ENCODE measurements around the gene ZNF438. TPM values are rescaled to one million over a fixed set of nuclear protein-coding genes. Genes with fewer than 3 reads are reported as not detected.
"Not testable (repeated sequence)": the region's sequence is repeated elsewhere in the genome, so short reads cannot be mapped to it uniquely, and the experiment has no call there.

Gene ZNF438
- total and polyA plus RNA-seq, 11 donors, result 9.0 to 14.7 (median 13.2) TPM

DNA sequence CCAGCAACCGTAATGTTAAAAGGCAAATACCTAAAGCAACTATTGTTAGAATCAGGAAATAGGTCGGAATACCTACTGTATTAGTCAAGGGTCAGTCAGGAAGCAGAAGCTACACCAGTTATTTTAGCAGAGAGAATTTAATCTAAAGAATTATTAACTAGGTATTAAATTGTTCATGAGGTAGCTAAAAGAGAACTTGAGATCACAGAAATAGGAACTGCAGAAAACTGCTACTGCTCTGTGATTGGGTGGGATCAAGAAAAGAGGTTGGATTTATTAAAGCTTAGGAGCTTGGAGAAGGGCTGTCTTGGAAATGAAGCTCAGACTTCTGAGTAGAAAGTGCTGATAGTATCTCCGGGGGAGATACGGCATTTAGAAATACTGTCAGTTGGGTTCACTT, 20.0 kb upstream of the ZNF438 start:
- no peak for TF ChIP-seq POLR2A (IDR thresholded peaks at IDR 0.05)
- TF ChIP-seq, protein P1, sequence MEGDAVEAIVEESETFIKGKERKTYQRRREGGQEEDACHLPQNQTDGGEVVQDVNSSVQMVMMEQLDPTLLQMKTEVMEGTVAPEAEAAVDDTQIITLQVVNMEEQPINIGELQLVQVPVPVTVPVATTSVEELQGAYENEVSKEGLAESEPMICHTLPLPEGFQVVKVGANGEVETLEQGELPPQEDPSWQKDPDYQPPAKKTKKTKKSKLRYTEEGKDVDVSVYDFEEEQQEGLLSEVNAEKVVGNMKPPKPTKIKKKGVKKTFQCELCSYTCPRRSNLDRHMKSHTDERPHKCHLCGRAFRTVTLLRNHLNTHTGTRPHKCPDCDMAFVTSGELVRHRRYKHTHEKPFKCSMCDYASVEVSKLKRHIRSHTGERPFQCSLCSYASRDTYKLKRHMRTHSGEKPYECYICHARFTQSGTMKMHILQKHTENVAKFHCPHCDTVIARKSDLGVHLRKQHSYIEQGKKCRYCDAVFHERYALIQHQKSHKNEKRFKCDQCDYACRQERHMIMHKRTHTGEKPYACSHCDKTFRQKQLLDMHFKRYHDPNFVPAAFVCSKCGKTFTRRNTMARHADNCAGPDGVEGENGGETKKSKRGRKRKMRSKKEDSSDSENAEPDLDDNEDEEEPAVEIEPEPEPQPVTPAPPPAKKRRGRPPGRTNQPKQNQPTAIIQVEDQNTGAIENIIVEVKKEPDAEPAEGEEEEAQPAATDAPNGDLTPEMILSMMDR (IDR thresholded peaks at IDR 0.05), result no peak
- H3K4me3 ChIP-seq, result peak overlapping the region in 1 of 12 donors; percentile 11
- ATAC-seq (no peak), DNase-seq (no peak)
- intact Hi-C loops (cut with DNase I), result no loop called here
- H3K9me3 ChIP-seq, result peaks cover 0 to 26% (median 1%) of the 10 kb centered on the region in 12 donors
- H3K4me1 ChIP-seq, result no peaks in the 10 kb centered on the region
- 60 to 68% (median 64%) methylated on average over 4 of the region's 4 CpGs for WGBS, 4 donors
- peak overlapping the region in 3 of 12 donors; percentile 4 to 53 (median 14) for H3K27ac ChIP-seq
- no peaks in the 10 kb centered on the region for H3K36me3 ChIP-seq
- no peaks in the 10 kb centered on the region for H3K27me3 ChIP-seq

DNA sequence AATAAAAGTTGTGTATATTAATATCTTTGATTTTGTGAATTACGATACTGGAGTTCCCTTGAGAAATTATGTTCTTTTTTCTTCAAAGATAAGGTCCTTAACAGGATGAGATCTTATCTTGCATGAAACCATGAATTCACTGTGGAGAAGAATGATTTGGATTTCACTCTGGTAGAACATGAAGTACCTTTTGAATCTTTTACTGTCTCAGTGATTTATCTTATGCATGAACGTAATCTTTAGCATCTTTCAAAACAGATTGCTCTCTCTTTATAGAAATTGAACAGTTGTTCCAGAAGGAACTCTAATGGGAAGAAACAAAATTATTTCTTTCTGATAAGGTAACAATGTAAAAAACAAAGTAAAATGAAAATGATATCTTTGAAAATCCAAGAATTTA, 11.0 kb upstream of the ZNF438 start:
- Histone ChIP-seq H3K27ac (no peak overlapping the region), H3K27me3 (no peaks in the 10 kb centered on the region)

DNA sequence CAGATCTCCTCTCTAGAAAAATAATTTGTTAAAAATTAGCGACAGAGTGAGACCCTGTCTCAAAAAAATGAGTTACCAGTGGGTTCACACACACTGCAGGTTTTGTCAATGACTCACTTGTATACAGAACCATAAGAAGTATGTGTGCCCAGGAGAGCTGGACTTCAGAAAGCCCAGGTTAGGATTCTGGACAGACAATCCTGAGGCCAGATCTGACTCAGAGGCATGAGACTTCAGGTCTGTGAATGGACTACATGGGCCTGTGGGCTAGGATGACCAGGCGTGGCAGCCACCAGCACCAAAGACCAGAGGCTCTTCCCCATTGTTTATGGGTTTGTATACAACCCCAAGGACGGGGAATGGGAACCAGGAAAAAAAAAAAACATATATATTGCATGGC, 9.3 kb upstream of the ZNF438 start:
- no peaks in the 10 kb centered on the region for H3K27me3 ChIP-seq
- DNase-seq (no peak), ATAC-seq (no peak)
- no peak for TF ChIP-seq POLR2A (IDR thresholded peaks at IDR 0.05)
- TF ChIP-seq, protein P1 (IDR thresholded peaks at IDR 0.05), result no peak
- peaks cover 0 to 13% (median 0%) of the 10 kb centered on the region in 12 donors for H3K4me1 ChIP-seq
- no peak overlapping the region for H3K4me3 ChIP-seq
- WGBS, 4 donors, result 79 to 97% (median 94%) methylated on average over 3 of the region's 3 CpGs
- intact Hi-C loops (cut with DNase I), result no loop called here
- H3K27ac ChIP-seq, result no peak overlapping the region
- H3K36me3 ChIP-seq, result no peaks in the 10 kb centered on the region
- H3K9me3 ChIP-seq, result peaks cover 0 to 12% (median 0%) of the 10 kb centered on the region in 12 donors

More for the DNA sequence above, 11.0 kb upstream of the ZNF438 start:
- ATAC-seq (no peak), DNase-seq (no peak)
- intact Hi-C loops (cut with DNase I), result no loop called here
- Histone ChIP-seq H3K4me1 (peaks cover 0 to 13% (median 0%) of the 10 kb centered on the region in 12 donors), H3K36me3 (no peaks in the 10 kb centered on the region), H3K9me3 (peaks cover 0 to 13% (median 0%) of the 10 kb centered on the region in 12 donors), H3K4me3 (no peak overlapping the region)
- no peak for TF ChIP-seq POLR2A (IDR thresholded peaks at IDR 0.05)
- TF ChIP-seq, protein P1 (IDR thresholded peaks at IDR 0.05), result no peak
- WGBS, 4 donors, result 42 to 67% (median 52%) methylated on average over 2 of the region's 2 CpGs

DNA sequence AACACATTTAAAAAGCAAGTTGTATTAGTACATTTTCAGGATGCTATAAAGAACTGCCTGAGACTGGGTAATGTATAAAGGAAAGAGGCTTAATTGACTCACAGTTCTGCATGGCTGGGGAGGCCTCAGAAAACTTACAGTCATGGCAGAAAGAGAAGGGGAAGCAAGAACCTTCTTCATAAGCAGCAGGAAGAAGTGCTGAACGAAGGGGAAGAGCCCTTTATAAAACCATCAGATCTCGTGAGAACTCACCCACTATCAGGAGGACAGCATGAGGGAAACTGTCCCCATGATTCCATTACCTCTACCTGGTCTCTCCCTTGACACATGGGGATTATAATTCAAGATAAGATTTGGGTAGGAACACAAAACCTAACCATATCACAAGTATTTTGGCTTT, 7.3 kb upstream of the ZNF438 start:
- 60 to 73% (median 66%) methylated on average over 2 of the region's 2 CpGs for WGBS, 4 donors
- not testable (repeated sequence) for H3K27me3 ChIP-seq

DNA sequence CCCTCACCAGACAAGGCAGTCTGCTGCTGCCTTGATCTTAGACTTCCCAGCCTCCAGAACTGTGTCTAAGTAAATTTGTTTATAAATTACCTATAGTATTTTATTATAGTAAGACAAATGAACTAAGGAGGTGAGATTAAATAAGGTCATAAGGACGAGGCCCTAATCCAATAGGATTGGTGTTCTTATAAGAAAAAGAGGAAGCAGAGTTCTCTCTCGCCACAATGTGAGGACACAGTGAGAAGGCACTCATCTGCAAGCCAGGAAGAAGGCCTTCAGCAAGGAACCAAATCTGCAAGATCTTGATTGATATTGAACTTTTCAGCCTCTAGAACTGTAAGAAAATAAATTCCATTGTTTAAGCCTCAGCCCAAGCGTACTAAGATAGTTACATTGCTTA, 6.1 kb upstream of the ZNF438 start:
- no peaks in the 10 kb centered on the region for H3K27me3 ChIP-seq
- intact Hi-C loops (cut with DNase I), result loop anchor here in 5 of 10 donors (5.0 to 10.0 kb wide), 4 partner anchors 35 to 667 kb away; no protein-coding TSS in a partner anchor
- peaks cover 0 to 33% (median 4%) of the 10 kb centered on the region in 12 donors for H3K4me1 ChIP-seq
- no peaks in the 10 kb centered on the region for H3K36me3 ChIP-seq
- DNase-seq, result no peak
- WGBS, 4 donors, result 93 to 98% (median 97%) methylated on average over 3 of the region's 3 CpGs
- H3K9me3 ChIP-seq, result peaks cover 0 to 3% (median 0%) of the 10 kb centered on the region in 12 donors
- no peak overlapping the region for H3K27ac ChIP-seq
- no peak for ATAC-seq
- H3K4me3 ChIP-seq, result no peak overlapping the region
- TF ChIP-seq, protein P1 (IDR thresholded peaks at IDR 0.05), result no peak
- no peak for TF ChIP-seq POLR2A (IDR thresholded peaks at IDR 0.05)

More for the DNA sequence above, 7.3 kb upstream of the ZNF438 start:
- intact Hi-C loops (cut with DNase I), result loop anchor here in 5 of 10 donors (5.0 to 10.0 kb wide), 4 partner anchors 33 to 666 kb away; no protein-coding TSS in a partner anchor
- H3K36me3 ChIP-seq, H3K27ac ChIP-seq, DNase-seq, H3K4me3 ChIP-seq, ATAC-seq, H3K9me3 ChIP-seq: not testable (repeated sequence)
- peaks cover 0 to 22% (median 4%) of the 10 kb centered on the region in 12 donors for H3K4me1 ChIP-seq
